Activated naive CD4-positive, alpha-beta T cell treated with anti-CD3 and anti-CD28 coated beads for 36 hours (primary cell): Measurements from ENCODE around the gene TMBIM1. TPM values are rescaled to one million over a fixed set of nuclear protein-coding genes. Genes with fewer than 3 reads are reported as not detected.
"Not testable (repeated sequence)": the region's sequence is repeated elsewhere in the genome, so short reads cannot be mapped to it uniquely, and the experiment has no call there.

Experiments used
- CTCF ChIA-PET: fragments of 350-600 bp; sonication (Branson Sonifier 250); formaldehyde crosslinking; loops from one replicate; lab custom pipeline; 2021; ENCODE audit warnings: antibody characterized with exemption; lab: Charles Lee
- DNase-seq: peaks from one replicate; pipeline ENCODE4 v3.0.0-alpha.2; 2020
- H3K27ac Mint-ChIP-seq: one replicate; pipeline ENCODE4 v1.8.0; 2021; ENCODE audit warnings: mild to moderate bottlenecking, mixed read lengths
- H3K27me3 Mint-ChIP-seq: one replicate; pipeline ENCODE4 v1.8.0; 2021; ENCODE audit warnings: low read depth, mixed read lengths
- H3K36me3 Mint-ChIP-seq: one replicate; pipeline ENCODE4 v1.8.0; 2021; ENCODE audit warnings: low read depth, mixed read lengths
- H3K4me1 Mint-ChIP-seq: one replicate; pipeline ENCODE4 v1.8.0; 2021; ENCODE audit warnings: low read depth, mixed read lengths
- H3K4me3 Mint-ChIP-seq: one replicate; pipeline ENCODE4 v1.8.0; 2021; ENCODE audit warnings: mild to moderate bottlenecking, moderate library complexity, mixed read lengths
- H3K9me3 Mint-ChIP-seq: one replicate; pipeline ENCODE4 v1.8.0; 2021; ENCODE audit warnings: mixed read lengths
- intact Hi-C: fragments of 100-400 bp; cut with micrococcal nuclease; formaldehyde crosslinking; loops from one replicate; pipeline ENCODE4 v1.15.1; 2023
- total RNA-seq, 2 experiments: library from RNA; stranded (reverse); gene quantifications; one replicate each; pipeline ENCODE4 v1.2.3, GENCODE V29; 2021

Gene TMBIM1
- total RNA-seq, 2 experiments from 2014 or later: 43.1 to 43.4 TPM

- Mint-ChIP-seq H3K4me1 (peaks cover 34% of the 10 kb centered on the region), H3K36me3 (peaks cover 1% of the 10 kb centered on the region), H3K4me3 (no peak overlapping the region), H3K9me3 (no peaks in the 10 kb centered on the region), H3K27ac (no peak overlapping the region), H3K27me3 (no peaks in the 10 kb centered on the region)
- intact Hi-C loops: loop anchor here (5.0 kb wide), 2 partner anchors 52 to 82 kb away; partner anchors contain the start of gene CTDSP1
- DNase-seq: no peak
- CTCF ChIA-PET: interaction anchor here (0.7 to 1.7 kb wide), 4 partner anchors 13 to 537 kb away, joined by 3 to 8 read pairs (median 3); no protein-coding TSS in a partner anchor
These were observed 23.1 kb upstream of the TMBIM1 start for GRCh38 chr2:218315397-218315796.

GRCh38 chr2:218314764-218315163 is 22.5 kb upstream of the TMBIM1 start:
- intact Hi-C loops: loop anchor here (5.0 kb wide), 2 partner anchors 53 to 83 kb away; partner anchors contain the start of gene CTDSP1
- peaks cover 33% of the 10 kb centered on the region for H3K4me1 Mint-ChIP-seq
- not testable (repeated sequence) for H3K4me3 Mint-ChIP-seq, H3K36me3 Mint-ChIP-seq, H3K9me3 Mint-ChIP-seq, DNase-seq, H3K27ac Mint-ChIP-seq, H3K27me3 Mint-ChIP-seq
- CTCF ChIA-PET: interaction anchor here (1.0 kb wide), 1 partner anchor 13 kb away, joined by 3 read pairs; no protein-coding TSS in a partner anchor

GRCh38 chr2:218313356-218313755 is 21.1 kb upstream of the TMBIM1 start:
- CTCF ChIA-PET: no interaction called here
- intact Hi-C loops: no loop called here
- H3K9me3 Mint-ChIP-seq: no peaks in the 10 kb centered on the region
- no peaks in the 10 kb centered on the region for H3K27me3 Mint-ChIP-seq
- DNase-seq: no peak
- H3K36me3 Mint-ChIP-seq: no peaks in the 10 kb centered on the region
- H3K4me3 Mint-ChIP-seq: no peak overlapping the region
- peaks cover 31% of the 10 kb centered on the region for H3K4me1 Mint-ChIP-seq
- no peak overlapping the region for H3K27ac Mint-ChIP-seq

GRCh38 chr2:218312267-218312756 is 20.0 kb upstream of the TMBIM1 start:
- H3K4me3 Mint-ChIP-seq: no peak overlapping the region
- DNase-seq: no peak
- CTCF ChIA-PET: interaction anchor here (0.9 to 1.0 kb wide), 2 partner anchors 10 to 43 kb away, joined by 4 read pairs; no protein-coding TSS in a partner anchor
- H3K9me3 Mint-ChIP-seq: no peaks in the 10 kb centered on the region
- intact Hi-C loops: no loop called here
- H3K4me1 Mint-ChIP-seq: peaks cover 25% of the 10 kb centered on the region
- H3K36me3 Mint-ChIP-seq: no peaks in the 10 kb centered on the region
- no peaks in the 10 kb centered on the region for H3K27me3 Mint-ChIP-seq
- H3K27ac Mint-ChIP-seq: no peak overlapping the region

GRCh38 chr2:218311541-218312266 is 19.4 kb upstream of the TMBIM1 start:
- H3K4me3 Mint-ChIP-seq, intact Hi-C loops, H3K27me3 Mint-ChIP-seq, DNase-seq, H3K9me3 Mint-ChIP-seq, H3K27ac Mint-ChIP-seq, H3K36me3 Mint-ChIP-seq: not testable (repeated sequence)
- H3K4me1 Mint-ChIP-seq: peaks cover 19% of the 10 kb centered on the region
- CTCF ChIA-PET: interaction anchor here (1.0 kb wide), 1 partner anchor 10 kb away, joined by 4 read pairs; no protein-coding TSS in a partner anchor

GRCh38 chr2:218310853-218311540 is 18.7 kb upstream of the TMBIM1 start:
- H3K27ac Mint-ChIP-seq: no peak overlapping the region

GRCh38 chr2:218307415-218308090 is 15.2 kb upstream of the TMBIM1 start:
- no peaks in the 10 kb centered on the region for H3K27me3 Mint-ChIP-seq
- no peak overlapping the region for H3K27ac Mint-ChIP-seq
- peaks cover 5% of the 10 kb centered on the region for H3K4me1 Mint-ChIP-seq
- H3K9me3 Mint-ChIP-seq: no peaks in the 10 kb centered on the region
- no peaks in the 10 kb centered on the region for H3K36me3 Mint-ChIP-seq
- intact Hi-C loops: no loop called here
- H3K4me3 Mint-ChIP-seq: no peak overlapping the region
- CTCF ChIA-PET: interaction anchor here (0.6 to 2.2 kb wide), 6 partner anchors 10 to 468 kb away, joined by 3 to 9 read pairs (median 4); partner anchors contain the start of gene CATIP
- DNase-seq: no peak

More at GRCh38 chr2:218310853-218311540, 18.7 kb upstream of the TMBIM1 start:
- DNase-seq: no peak
- intact Hi-C loops: no loop called here
- Mint-ChIP-seq H3K4me3 (no peak overlapping the region), H3K4me1 (peaks cover 13% of the 10 kb centered on the region), H3K27me3 (no peaks in the 10 kb centered on the region), H3K9me3 (no peaks in the 10 kb centered on the region), H3K36me3 (no peaks in the 10 kb centered on the region)
- CTCF ChIA-PET: no interaction called here

GRCh38 chr2:218306184-218306920 is 14.0 kb upstream of the TMBIM1 start:
- Mint-ChIP-seq H3K9me3 (no peaks in the 10 kb centered on the region), H3K4me1 (peaks cover 7% of the 10 kb centered on the region), H3K27me3 (no peaks in the 10 kb centered on the region), H3K4me3 (no peak overlapping the region), H3K36me3 (no peaks in the 10 kb centered on the region), H3K27ac (no peak overlapping the region)
- CTCF ChIA-PET: interaction anchor here (0.6 to 2.2 kb wide), 4 partner anchors 10 to 99 kb away, joined by 4 to 9 read pairs (median 5); partner anchors contain the start of gene CATIP
- intact Hi-C loops: no loop called here
- DNase-seq: no peak

GRCh38 chr2:218305383-218305782 is 13.1 kb upstream of the TMBIM1 start:
- Mint-ChIP-seq H3K36me3 (no peaks in the 10 kb centered on the region), H3K27me3 (no peaks in the 10 kb centered on the region), H3K9me3 (no peaks in the 10 kb centered on the region), H3K4me1 (peaks cover 9% of the 10 kb centered on the region), H3K4me3 (no peak overlapping the region), H3K27ac (no peak overlapping the region)
- CTCF ChIA-PET: interaction anchor here (0.7 kb wide), 1 partner anchor 51 kb away, joined by 4 read pairs; the partner anchor contains the start of gene CATIP
- intact Hi-C loops: no loop called here
- DNase-seq: no peak

- H3K4me1 Mint-ChIP-seq: peaks cover 5% of the 10 kb centered on the region
- H3K27ac Mint-ChIP-seq: no peak overlapping the region
- no peak overlapping the region for H3K4me3 Mint-ChIP-seq
- peak; percentile 97 for DNase-seq
- no peaks in the 10 kb centered on the region for H3K27me3 Mint-ChIP-seq
- H3K9me3 Mint-ChIP-seq: no peaks in the 10 kb centered on the region
- intact Hi-C loops: loop anchor here (1.0 kb wide), 6 partner anchors 29 to 546 kb away; partner anchors contain the start of gene CATIP
- CTCF ChIA-PET: interaction anchor here (0.7 to 3.9 kb wide), 24 partner anchors 8 to 546 kb away, joined by 3 to 62 read pairs (median 4); partner anchors contain the start of genes CATIP and TMBIM1
- H3K36me3 Mint-ChIP-seq: no peaks in the 10 kb centered on the region
These were observed 9.0 kb upstream of the TMBIM1 start for GRCh38 chr2:218301176-218301819.

GRCh38 chr2:218300141-218300540 is 7.8 kb upstream of the TMBIM1 start:
- Mint-ChIP-seq H3K9me3 (no peaks in the 10 kb centered on the region), H3K4me3 (no peak overlapping the region), H3K36me3 (no peaks in the 10 kb centered on the region)

More at GRCh38 chr2:218300141-218300540, 7.8 kb upstream of the TMBIM1 start:
- no peak for DNase-seq
- CTCF ChIA-PET: interaction anchor here (0.7 to 2.5 kb wide), 4 partner anchors 10 to 62 kb away, joined by 3 to 16 read pairs (median 4); partner anchors contain the start of gene CATIP
- H3K27ac Mint-ChIP-seq: no peak overlapping the region
- intact Hi-C loops: no loop called here
- H3K27me3 Mint-ChIP-seq: no peaks in the 10 kb centered on the region
- H3K4me1 Mint-ChIP-seq: peaks cover 5% of the 10 kb centered on the region
